DND-41 (cell line): ENCODE measurements around the gene EHF.

ENCODE experiments used
- ATAC-seq: fragments of 200-7000 bp; cut with Tn5 transposase; 3 replicates; pipeline ENCODE4 v1.9.1; 2021; ENCODE audit warnings: low read depth; ENCODE audit not compliant: insufficient read depth
- DNase-seq: peaks from one replicate; pipeline ENCODE4 v3.0.0-alpha.2; 2020
- H2AFZ ChIP-seq: 2 replicates; pipeline ENCODE4 v1.6.0; 2012; ENCODE audit warnings: low read depth, low read length
- H3K27ac ChIP-seq: 2 replicates; pipeline ENCODE4 v1.5.1; 2012; ENCODE audit warnings: low read length, inconsistent platforms
- H3K27me3 ChIP-seq: fragments of 200-600 bp; sonication (generic); 2 replicates; pipeline ENCODE4 v1.6.0; 2012; ENCODE audit warnings: low read length, mild to moderate bottlenecking, inconsistent platforms; ENCODE audit not compliant: insufficient read depth, poor library complexity
- H3K36me3 ChIP-seq: 2 replicates; pipeline ENCODE4 v1.5.1; 2012; ENCODE audit warnings: low read length, inconsistent platforms; ENCODE audit not compliant: insufficient read depth
- H3K4me1 ChIP-seq: 2 replicates; pipeline ENCODE4 v1.5.1; 2012; ENCODE audit warnings: mild to moderate bottlenecking, low read length; ENCODE audit not compliant: insufficient read depth
- H3K4me2 ChIP-seq: 2 replicates; pipeline ENCODE4 v1.6.0; 2012; ENCODE audit warnings: mild to moderate bottlenecking, moderate library complexity, low read length, inconsistent platforms; ENCODE audit not compliant: insufficient read depth
- H3K4me3 ChIP-seq, 2 experiments: fragments of 200-600 bp in 1 of 2; shearing (Covaris generic) in 1 of 2; 2 replicates each; pipeline ENCODE4 v1.5.1; 2012 to 2016; ENCODE audit warnings: inconsistent platforms in 2 of 2, low read length in 2 of 2, mild to moderate bottlenecking in 2 of 2, low read depth in 1 of 2, moderate library complexity in 1 of 2
- H3K79me2 ChIP-seq: 2 replicates; pipeline ENCODE4 v1.6.0; 2012; ENCODE audit warnings: low read length, inconsistent platforms; ENCODE audit not compliant: insufficient read depth
- H3K9ac ChIP-seq: 2 replicates; pipeline ENCODE4 v1.6.0; 2012; ENCODE audit warnings: low read depth, mild to moderate bottlenecking, inconsistent platforms, low read length, moderate library complexity
- H3K9me3 ChIP-seq: 2 replicates; pipeline ENCODE4 v1.5.1; 2012; ENCODE audit warnings: low read length, moderate library complexity, mild to moderate bottlenecking, inconsistent platforms; ENCODE audit not compliant: insufficient read depth, severe bottlenecking
- H4K20me1 ChIP-seq: 2 replicates; pipeline ENCODE4 v1.6.0; 2012; ENCODE audit warnings: low read length; ENCODE audit not compliant: insufficient read depth
- CTCF ChIP-seq: IDR thresholded peaks from 2 replicates; pipeline ENCODE4 v1.5.1; 2012; ENCODE audit warnings: borderline replicate concordance, low read length, moderate library complexity, mild to moderate bottlenecking; ENCODE audit not compliant: poor library complexity, severe bottlenecking; ENCODE audit errors: extremely low read depth
- EZH2 ChIP-seq: IDR thresholded peaks from 3 replicates; pipeline ENCODE4 v1.6.1; 2012; ENCODE audit warnings: borderline replicate concordance, low read depth, mild to moderate bottlenecking, moderate library complexity, low read length, inconsistent platforms; ENCODE audit not compliant: severe bottlenecking

The EHF gene

GRCh38 chr11:34653851-34654482 lies 33.1 kb downstream of the EHF start:
- H3K79me2 ChIP-seq: no peaks in the 10 kb centered on the region
- H3K9me3 ChIP-seq: no peaks in the 10 kb centered on the region
- DNase-seq (no peak), ATAC-seq (no peak)
- H3K9ac ChIP-seq: no peak overlapping the region
- no peaks in the 10 kb centered on the region for H3K36me3 ChIP-seq
- TF ChIP-seq EZH2 (no peak), CTCF (no peak)
- no peak overlapping the region for H3K4me2 ChIP-seq
- H3K4me3 ChIP-seq: no peak overlapping the region
- H3K27me3 ChIP-seq: no peaks in the 10 kb centered on the region
- no peak overlapping the region for H2AFZ ChIP-seq
- H3K4me1 ChIP-seq: no peaks in the 10 kb centered on the region
- H4K20me1 ChIP-seq: no peaks in the 10 kb centered on the region
- H3K27ac ChIP-seq: no peak overlapping the region

- Histone ChIP-seq H4K20me1 (no peaks in the 10 kb centered on the region), H3K36me3 (no peaks in the 10 kb centered on the region), H3K4me2 (no peak overlapping the region), H3K79me2 (no peaks in the 10 kb centered on the region), H3K27ac (no peak overlapping the region), H3K27me3 (no peaks in the 10 kb centered on the region), H3K4me1 (no peaks in the 10 kb centered on the region), H2AFZ (no peak overlapping the region), H3K9ac (no peak overlapping the region), H3K4me3 (no peak overlapping the region), H3K9me3 (no peaks in the 10 kb centered on the region)
- ATAC-seq: no peak
- TF ChIP-seq EZH2 (no peak), CTCF (no peak)
- DNase-seq: no peak
These were observed 33.8 kb downstream of the EHF start for GRCh38 chr11:34654483-34655334.

- H3K9ac ChIP-seq: no peak overlapping the region
- H3K4me3 ChIP-seq: no peak overlapping the region
- no peaks in the 10 kb centered on the region for H3K9me3 ChIP-seq
- H3K27me3 ChIP-seq: no peaks in the 10 kb centered on the region
- no peaks in the 10 kb centered on the region for H3K4me1 ChIP-seq
- no peak for ATAC-seq
- H3K79me2 ChIP-seq: no peaks in the 10 kb centered on the region
- DNase-seq: no peak
- TF ChIP-seq EZH2 (no peak), CTCF (no peak)
- H3K4me2 ChIP-seq: no peak overlapping the region
- no peak overlapping the region for H3K27ac ChIP-seq
- H2AFZ ChIP-seq: no peak overlapping the region
- H3K36me3 ChIP-seq: no peaks in the 10 kb centered on the region
- H4K20me1 ChIP-seq: no peaks in the 10 kb centered on the region
These were observed 34.6 kb downstream of the EHF start for GRCh38 chr11:34655335-34656008.
